ENCODE results near the gene RAB36.

DNA sequence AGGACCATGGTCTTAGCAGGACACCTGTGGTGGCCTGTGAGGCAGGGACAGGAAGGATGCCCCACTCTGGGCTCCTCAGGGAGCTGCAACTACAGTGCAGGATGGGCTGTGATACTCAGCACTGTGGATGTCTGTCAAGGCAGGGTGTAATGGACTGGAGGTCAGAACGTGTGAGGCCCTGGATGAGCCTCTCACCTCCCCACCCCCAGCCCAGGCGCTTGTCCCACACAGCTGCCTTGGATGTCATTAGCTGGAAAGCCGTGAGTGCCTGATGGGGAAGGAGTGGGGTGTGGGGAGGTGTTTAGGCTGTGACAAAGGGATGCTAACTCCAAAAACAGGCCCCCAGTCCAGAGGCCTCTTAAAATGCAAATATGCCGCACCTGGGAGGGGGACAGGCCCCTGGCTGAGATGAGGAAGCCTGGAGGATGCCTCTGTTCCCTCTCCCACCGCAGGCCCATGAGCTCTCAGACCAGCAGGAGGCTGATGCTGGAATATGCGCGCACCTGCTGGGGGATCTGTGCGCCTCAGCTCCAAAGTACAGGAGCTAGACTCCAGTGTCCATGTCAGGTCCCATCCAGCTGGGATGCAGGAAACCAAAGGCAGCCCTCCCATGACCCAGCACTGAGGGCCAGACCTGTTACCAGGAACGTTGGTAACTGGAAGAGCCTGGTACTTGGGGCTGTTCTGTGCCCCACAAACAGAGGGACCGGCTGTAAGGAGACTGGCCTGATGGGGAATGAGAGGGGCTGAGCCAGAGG is 28.6 kb upstream of the RAB36 start:
- TF ChIP-seq, protein P1, sequence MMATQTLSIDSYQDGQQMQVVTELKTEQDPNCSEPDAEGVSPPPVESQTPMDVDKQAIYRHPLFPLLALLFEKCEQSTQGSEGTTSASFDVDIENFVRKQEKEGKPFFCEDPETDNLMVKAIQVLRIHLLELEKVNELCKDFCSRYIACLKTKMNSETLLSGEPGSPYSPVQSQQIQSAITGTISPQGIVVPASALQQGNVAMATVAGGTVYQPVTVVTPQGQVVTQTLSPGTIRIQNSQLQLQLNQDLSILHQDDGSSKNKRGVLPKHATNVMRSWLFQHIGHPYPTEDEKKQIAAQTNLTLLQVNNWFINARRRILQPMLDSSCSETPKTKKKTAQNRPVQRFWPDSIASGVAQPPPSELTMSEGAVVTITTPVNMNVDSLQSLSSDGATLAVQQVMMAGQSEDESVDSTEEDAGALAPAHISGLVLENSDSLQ (IDR thresholded peaks at IDR 0.05), result no peak
- TF ChIP-seq FOXK2 (IDR thresholded peaks at IDR 0.05) (no peak), ELF4 (IDR thresholded peaks at IDR 0.05) (no peak), FOXA1 (IDR thresholded peaks at IDR 0.05) (no peak), FOXM1 (IDR thresholded peaks at IDR 0.05; ENCODE audit: borderline replicate concordance) (no peak), TARDBP (IDR thresholded peaks at IDR 0.05) (no peak), BHLHE40 (IDR thresholded peaks at IDR 0.05; ENCODE audit: borderline replicate concordance) (no peak), LEF1 (IDR thresholded peaks at IDR 0.05; ENCODE audit: borderline replicate concordance) (no peak)
